ENCODE data around the gene BRI3. TPM values are rescaled to one million over a fixed set of nuclear protein-coding genes. Genes with fewer than 3 reads are reported as not detected.
A peak's percentile ranks its signal among the peaks of the same experiment; 100 is the strongest.

BRI3 gene
- total and polyA plus RNA-seq, 9 of the 15 experiments (the other 6 are each of a cell fraction or from before 2014, with no cell fraction given): 4.3 to 57.4 (median 18.6) TPM

DNA sequence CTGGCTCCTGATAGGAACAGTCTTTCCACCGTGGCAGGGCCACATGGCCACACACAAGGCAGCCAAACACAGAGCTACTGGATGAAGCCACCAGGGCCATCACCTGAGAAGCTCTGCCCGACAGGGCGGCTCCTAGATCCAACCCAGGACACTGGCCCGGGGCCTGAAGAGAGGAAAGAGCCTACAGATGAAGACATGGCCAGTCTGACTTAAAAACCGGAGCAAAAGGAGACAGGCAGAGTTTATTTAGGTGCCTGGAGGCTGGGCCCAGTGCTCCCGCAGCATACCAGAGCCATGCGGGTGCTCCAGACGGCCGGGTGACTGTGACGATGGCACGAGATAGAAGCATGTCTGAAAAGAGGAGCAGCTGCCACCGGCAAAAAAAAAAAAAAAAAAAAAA, 33.3 kb upstream of the BRI3 start (continued):
- TF ChIP-seq, protein P1, sequence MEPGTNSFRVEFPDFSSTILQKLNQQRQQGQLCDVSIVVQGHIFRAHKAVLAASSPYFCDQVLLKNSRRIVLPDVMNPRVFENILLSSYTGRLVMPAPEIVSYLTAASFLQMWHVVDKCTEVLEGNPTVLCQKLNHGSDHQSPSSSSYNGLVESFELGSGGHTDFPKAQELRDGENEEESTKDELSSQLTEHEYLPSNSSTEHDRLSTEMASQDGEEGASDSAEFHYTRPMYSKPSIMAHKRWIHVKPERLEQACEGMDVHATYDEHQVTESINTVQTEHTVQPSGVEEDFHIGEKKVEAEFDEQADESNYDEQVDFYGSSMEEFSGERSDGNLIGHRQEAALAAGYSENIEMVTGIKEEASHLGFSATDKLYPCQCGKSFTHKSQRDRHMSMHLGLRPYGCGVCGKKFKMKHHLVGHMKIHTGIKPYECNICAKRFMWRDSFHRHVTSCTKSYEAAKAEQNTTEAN (CRISPR knock-in tag; IDR thresholded peaks at IDR 0.05): no peak
- no peak for TF ChIP-seq ZNF133 (CRISPR knock-in tag; IDR thresholded peaks at IDR 0.05)
- no peak for TF ChIP-seq TAL1 (IDR thresholded peaks at IDR 0.05)
- no peak for TF ChIP-seq RBM25 (IDR thresholded peaks at IDR 0.05; ENCODE audit: low read depth, low read length, severe bottlenecking)
- TF ChIP-seq, protein P2, sequence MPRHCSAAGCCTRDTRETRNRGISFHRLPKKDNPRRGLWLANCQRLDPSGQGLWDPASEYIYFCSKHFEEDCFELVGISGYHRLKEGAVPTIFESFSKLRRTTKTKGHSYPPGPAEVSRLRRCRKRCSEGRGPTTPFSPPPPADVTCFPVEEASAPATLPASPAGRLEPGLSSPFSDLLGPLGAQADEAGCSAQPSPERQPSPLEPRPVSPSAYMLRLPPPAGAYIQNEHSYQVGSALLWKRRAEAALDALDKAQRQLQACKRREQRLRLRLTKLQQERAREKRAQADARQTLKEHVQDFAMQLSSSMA (CRISPR knock-in tag; IDR thresholded peaks at IDR 0.05): no peak

DNA sequence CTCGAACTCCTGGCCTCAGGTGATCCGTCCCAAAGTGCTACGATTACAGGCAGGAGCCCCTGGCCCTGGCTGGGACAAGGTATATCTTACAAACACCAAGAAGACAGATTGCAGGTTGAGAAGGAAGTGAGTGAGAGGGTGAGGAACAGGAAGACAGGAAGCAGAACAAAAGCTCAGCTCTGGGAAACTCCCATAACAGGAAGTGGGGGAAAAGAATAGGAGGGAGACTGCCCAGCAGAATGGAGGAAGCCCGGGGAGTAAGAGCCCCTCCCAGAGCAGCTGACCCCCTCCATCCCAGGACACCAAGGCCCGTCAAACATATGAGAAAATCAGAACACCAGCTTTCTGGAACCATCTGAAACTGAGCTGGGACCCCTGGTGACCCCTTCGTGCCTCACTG, 32.4 kb upstream of the BRI3 start:
- Histone ChIP-seq H3K27ac (ENCODE audit: extremely low read depth, low read depth, low read length) (no peak overlapping the region), H3K4me1 (replicated peaks in 1 of 2; ENCODE audit: control insufficient read depth in 2 of 2, insufficient read depth in 2 of 2, low read length in 2 of 2) (peaks cover 10 to 29% of the 10 kb centered on the region in 2 experiments; a peak in 4 of 5 replicates), H2AFZ (ENCODE audit: low read depth, low read length) (no peak overlapping the region), H3K36me3 (ENCODE audit: control insufficient read depth, insufficient read depth, low read length) (no peaks in the 10 kb centered on the region), H3K4me3 (no peak overlapping the region), H3K79me2 (ENCODE audit: control insufficient read depth, insufficient read depth, low read length) (peaks cover 13% of the 10 kb centered on the region), H3K9me1 (ENCODE audit: control insufficient read depth, insufficient read depth, low read length) (no peaks in the 10 kb centered on the region), H3K9me3 (replicated peaks; ENCODE audit: control insufficient read depth, insufficient read depth, low read depth, low read length) (no peaks in the 10 kb centered on the region), H3K4me2 (ENCODE audit: insufficient read depth, low read length) (no peak overlapping the region), H3K27me3 (ENCODE audit: control insufficient read depth in 2 of 2, insufficient read depth in 2 of 2, low read length in 2 of 2) (no peaks in the 10 kb centered on the region), H3K9ac (ENCODE audit: insufficient read depth in 1 of 2, low read depth in 2 of 2, low read length in 2 of 2) (no peak overlapping the region), H4K20me1 (replicated peaks; ENCODE audit: control insufficient read depth, insufficient read depth, low read length) (no peaks in the 10 kb centered on the region)
- POLR2A ChIA-PET: no interaction called here
- no TSS peak for BruUV-seq (replicated peaks)
- ATAC-seq (no peak), FAIRE-seq (no peak), DNase-seq (ENCODE audit: extremely low read depth in 1 of 4, low spot score in 3 of 4) (no peak)
- CTCF ChIA-PET (ENCODE audit: low intra/inter-chr PET ratio): no interaction called here
- 81% methylated on average over 6 of the region's 6 CpGs for WGBS (ENCODE audit: insufficient coverage, low coverage, missing lambda C conversion rate)
- intact Hi-C loops (cut with micrococcal nuclease) (no loop called here), in situ Hi-C loops (cut with MboI) (no loop called here)
- peak; percentile 47; the same call in 1 of the 2 replicates for TF ChIP-seq GABPA (tag; conservative IDR thresholded peaks at IDR 0.05; ENCODE audit: low read depth)
- no peak for TF ChIP-seq ZNF121 (CRISPR knock-in tag; conservative IDR thresholded peaks at IDR 0.05)
- TF ChIP-seq, protein P3, sequence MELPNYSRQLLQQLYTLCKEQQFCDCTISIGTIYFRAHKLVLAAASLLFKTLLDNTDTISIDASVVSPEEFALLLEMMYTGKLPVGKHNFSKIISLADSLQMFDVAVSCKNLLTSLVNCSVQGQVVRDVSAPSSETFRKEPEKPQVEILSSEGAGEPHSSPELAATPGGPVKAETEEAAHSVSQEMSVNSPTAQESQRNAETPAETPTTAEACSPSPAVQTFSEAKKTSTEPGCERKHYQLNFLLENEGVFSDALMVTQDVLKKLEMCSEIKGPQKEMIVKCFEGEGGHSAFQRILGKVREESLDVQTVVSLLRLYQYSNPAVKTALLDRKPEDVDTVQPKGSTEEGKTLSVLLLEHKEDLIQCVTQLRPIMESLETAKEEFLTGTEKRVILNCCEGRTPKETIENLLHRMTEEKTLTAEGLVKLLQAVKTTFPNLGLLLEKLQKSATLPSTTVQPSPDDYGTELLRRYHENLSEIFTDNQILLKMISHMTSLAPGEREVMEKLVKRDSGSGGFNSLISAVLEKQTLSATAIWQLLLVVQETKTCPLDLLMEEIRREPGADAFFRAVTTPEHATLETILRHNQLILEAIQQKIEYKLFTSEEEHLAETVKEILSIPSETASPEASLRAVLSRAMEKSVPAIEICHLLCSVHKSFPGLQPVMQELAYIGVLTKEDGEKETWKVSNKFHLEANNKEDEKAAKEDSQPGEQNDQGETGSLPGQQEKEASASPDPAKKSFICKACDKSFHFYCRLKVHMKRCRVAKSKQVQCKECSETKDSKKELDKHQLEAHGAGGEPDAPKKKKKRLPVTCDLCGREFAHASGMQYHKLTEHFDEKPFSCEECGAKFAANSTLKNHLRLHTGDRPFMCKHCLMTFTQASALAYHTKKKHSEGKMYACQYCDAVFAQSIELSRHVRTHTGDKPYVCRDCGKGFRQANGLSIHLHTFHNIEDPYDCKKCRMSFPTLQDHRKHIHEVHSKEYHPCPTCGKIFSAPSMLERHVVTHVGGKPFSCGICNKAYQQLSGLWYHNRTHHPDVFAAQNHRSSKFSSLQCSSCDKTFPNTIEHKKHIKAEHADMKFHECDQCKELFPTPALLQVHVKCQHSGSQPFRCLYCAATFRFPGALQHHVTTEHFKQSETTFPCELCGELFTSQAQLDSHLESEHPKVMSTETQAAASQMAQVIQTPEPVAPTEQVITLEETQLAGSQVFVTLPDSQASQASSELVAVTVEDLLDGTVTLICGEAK (IDR thresholded peaks at IDR 0.05): peak; percentile 77
- TF ChIP-seq, protein P3 (CRISPR knock-in tag; IDR thresholded peaks at IDR 0.05): no peak
- peak; percentile 59; the same call in 1 of the 2 replicates for TF ChIP-seq SPI1 (IDR thresholded peaks at IDR 0.05; ENCODE audit: borderline replicate concordance, low read depth, low read length)
